Kidney (tissue), 14 donors: ENCODE data around the gene PLSCR1. TPM values are rescaled to one million over a fixed set of nuclear protein-coding genes. Genes with fewer than 3 reads are reported as not detected.
"Not testable (repeated sequence)": the region's sequence is repeated elsewhere in the genome, so short reads cannot be mapped to it uniquely, and the experiment has no call there.

ENCODE experiments used
- DNase-seq, 5 donors: peaks; one replicate each; pipeline ENCODE4 v3.0.0-alpha.2; 2013 to 2020
- FAIRE-seq: peaks from 2 replicates; lab custom pipeline; 2012; peaks lifted over from hg19 to GRCh38; lab: Jason Lieb, UNC
- H3K27ac ChIP-seq, 2 donors: one replicate each; pipeline ENCODE4 v1.7.0; 2013; ENCODE audit warnings: low read depth in 2 of 2, low read length in 2 of 2, inconsistent platforms in 1 of 2
- H3K27me3 ChIP-seq: one replicate; pipeline ENCODE4 v1.7.1; 2013; ENCODE audit warnings: low read length, inconsistent platforms; ENCODE audit not compliant: control insufficient read depth, insufficient read depth
- H3K36me3 ChIP-seq, 3 donors: one replicate each; pipeline versions ENCODE4 v1.7.0 to v1.7.1; 2013; ENCODE audit warnings: low read length in 3 of 3, control low read depth in 1 of 3, inconsistent platforms in 1 of 3; ENCODE audit not compliant: insufficient read depth in 3 of 3, control insufficient read depth in 2 of 3
- H3K4me1 ChIP-seq, 3 donors: one replicate each; pipeline versions ENCODE4 v1.7.0 to v1.7.1; 2013; ENCODE audit warnings: low read length in 3 of 3, inconsistent platforms in 1 of 3, low read depth in 1 of 3; ENCODE audit not compliant: control insufficient read depth in 2 of 3, insufficient read depth in 2 of 3
- H3K4me3 ChIP-seq, 3 donors: one replicate each; pipeline versions ENCODE4 v1.7.0 to v1.8.1; 2013; ENCODE audit warnings: low read length in 3 of 3, control low read depth in 1 of 3, inconsistent platforms in 1 of 3
- H3K9ac ChIP-seq, 3 donors: one replicate each; pipeline versions ENCODE4 v1.7.0 to v1.7.1; 2013; ENCODE audit warnings: low read length in 3 of 3, control low read depth in 1 of 3, inconsistent platforms in 1 of 3
- H3K9me3 ChIP-seq, 3 donors: one replicate each; pipeline versions ENCODE4 v1.7.0 to v1.7.1; 2013; ENCODE audit warnings: low read length in 3 of 3, control low read depth in 1 of 3, inconsistent platforms in 1 of 3; ENCODE audit not compliant: control insufficient read depth in 2 of 3, insufficient read depth in 1 of 3
- intact Hi-C: fragments of 100-400 bp; cut with DNase I; formaldehyde crosslinking; loops from one replicate; pipeline ENCODE4 v1.11.1; 2022
- polyA plus RNA-seq: library from polyadenylated mRNA; stranded (reverse); fragments of 350-450 nt; fragmentation: Illumina TruSeq; extraction: RNeasy Lipid Tissue Mini Kit (QIAGEN cat#74804); gene quantifications from one replicate; pipeline ENCODE4 v1.2.3, GENCODE V29; 2014; ENCODE audit warnings: low read depth, low replicate concordance; ENCODE audit not compliant: insufficient read depth
- total RNA-seq: library from RNA; stranded (reverse); fragmentation: NEBNext Ultra II Directional; extraction: Animal tissue kit (Norgen Biotek cat#: 25700); gene quantifications from one replicate; pipeline ENCODE4 v1.2.1, GENCODE V29; 2021
- TF ChIP-seq, protein P1 (sequence below): IDR thresholded peaks from 3 replicates; pipeline ENCODE4 v1.5.1; 2012; ENCODE audit warnings: mild to moderate bottlenecking, moderate library complexity, borderline replicate concordance; ENCODE audit not compliant: insufficient read depth; ENCODE audit errors: extremely low read depth
- donor health status: control.
- donor health status: control.
- donor health status: control.
- donor health status: control.
- donor health status: control.
- donor health status: DM: yes; HTN: yes; CAD: no.
- donor health status: Normal renal cell carcinoma (clear cell type).

PLSCR1 gene
- total and polyA plus RNA-seq, 2 donors from 2014 or later, result 53.5 to 266 TPM

DNA sequence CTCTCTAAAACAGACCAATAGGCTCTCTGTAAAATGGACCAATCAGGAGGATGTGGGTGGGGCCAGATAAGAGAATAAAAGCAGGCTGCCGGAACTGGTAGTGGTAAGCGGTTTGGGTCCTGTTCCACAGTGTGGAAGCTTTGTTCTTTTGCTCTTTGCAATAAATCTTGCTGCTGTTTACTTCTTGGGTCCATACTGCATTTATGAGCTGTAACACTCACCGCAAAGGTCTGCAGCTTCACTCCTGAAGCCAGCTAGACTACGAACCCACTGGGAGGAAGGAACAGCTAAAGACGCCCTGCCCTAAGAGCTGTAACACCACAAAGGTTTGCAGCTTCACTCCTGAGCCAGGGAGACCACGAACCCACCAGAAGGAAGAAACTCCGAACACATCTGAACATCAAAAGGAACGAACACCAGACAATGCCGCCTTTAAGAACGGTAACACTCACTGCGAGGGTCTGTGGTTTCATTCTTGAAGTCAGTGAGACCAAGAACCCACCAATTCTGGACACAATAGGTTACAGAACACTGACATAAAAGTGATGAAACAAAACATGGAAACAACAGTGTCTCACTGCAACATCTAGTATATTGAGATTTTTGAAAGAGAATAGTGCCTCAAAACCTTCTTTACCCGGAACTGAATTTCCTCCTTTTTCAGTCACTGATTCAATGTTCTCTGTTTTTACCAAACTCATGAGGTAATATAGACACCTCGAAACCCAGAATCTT is 46.2 kb downstream of the PLSCR1 start:
- H3K9ac ChIP-seq, result no peak overlapping the region
- DNase-seq, result no peak
- no peaks in the 10 kb centered on the region for H3K36me3 ChIP-seq
- no peaks in the 10 kb centered on the region for H3K4me1 ChIP-seq
- no peak overlapping the region for H3K27ac ChIP-seq
- intact Hi-C loops, result no loop called here
- no peak for FAIRE-seq
- H3K27me3 ChIP-seq, result no peaks in the 10 kb centered on the region
- H3K9me3 ChIP-seq, result no peaks in the 10 kb centered on the region
- TF ChIP-seq, protein P1, sequence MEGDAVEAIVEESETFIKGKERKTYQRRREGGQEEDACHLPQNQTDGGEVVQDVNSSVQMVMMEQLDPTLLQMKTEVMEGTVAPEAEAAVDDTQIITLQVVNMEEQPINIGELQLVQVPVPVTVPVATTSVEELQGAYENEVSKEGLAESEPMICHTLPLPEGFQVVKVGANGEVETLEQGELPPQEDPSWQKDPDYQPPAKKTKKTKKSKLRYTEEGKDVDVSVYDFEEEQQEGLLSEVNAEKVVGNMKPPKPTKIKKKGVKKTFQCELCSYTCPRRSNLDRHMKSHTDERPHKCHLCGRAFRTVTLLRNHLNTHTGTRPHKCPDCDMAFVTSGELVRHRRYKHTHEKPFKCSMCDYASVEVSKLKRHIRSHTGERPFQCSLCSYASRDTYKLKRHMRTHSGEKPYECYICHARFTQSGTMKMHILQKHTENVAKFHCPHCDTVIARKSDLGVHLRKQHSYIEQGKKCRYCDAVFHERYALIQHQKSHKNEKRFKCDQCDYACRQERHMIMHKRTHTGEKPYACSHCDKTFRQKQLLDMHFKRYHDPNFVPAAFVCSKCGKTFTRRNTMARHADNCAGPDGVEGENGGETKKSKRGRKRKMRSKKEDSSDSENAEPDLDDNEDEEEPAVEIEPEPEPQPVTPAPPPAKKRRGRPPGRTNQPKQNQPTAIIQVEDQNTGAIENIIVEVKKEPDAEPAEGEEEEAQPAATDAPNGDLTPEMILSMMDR, result no peak
- no peak overlapping the region for H3K4me3 ChIP-seq

DNA sequence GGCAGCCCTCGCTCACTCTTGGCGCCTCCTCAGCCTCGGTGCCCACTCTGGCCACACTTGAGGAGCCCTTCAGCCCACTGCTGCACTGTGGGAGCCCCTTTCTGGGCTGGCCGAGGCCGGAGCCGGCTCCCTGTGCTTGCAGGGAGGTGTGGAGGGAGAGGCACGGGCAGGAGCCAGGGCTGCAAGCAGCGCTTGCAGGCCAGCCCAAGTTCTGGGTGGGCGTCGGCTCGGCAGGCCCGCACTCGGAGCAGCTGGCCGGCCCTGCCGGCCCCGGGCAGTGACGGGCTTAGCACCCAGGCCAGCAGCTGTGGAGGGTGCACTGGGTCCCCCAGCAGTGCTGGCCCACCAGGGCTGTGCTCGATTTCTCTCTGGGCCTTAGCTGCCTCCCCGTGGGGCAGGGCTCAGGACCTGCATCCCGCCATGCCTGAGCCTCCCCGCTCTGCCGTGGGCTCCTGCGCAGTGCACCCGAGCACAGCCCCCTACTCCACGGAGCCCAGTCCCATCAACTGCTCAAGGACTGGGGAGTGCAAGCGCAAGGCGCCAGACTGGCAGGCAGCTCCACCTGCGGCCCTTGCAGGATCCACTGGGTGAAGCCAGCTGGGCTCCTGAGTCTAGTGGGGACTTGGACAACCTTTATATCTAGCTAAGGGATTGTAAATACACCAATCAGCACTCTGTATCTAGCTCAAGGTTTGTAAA is 47.1 kb downstream of the PLSCR1 start:
- H3K27me3 ChIP-seq, H3K9me3 ChIP-seq, H3K36me3 ChIP-seq, H3K4me3 ChIP-seq, FAIRE-seq, intact Hi-C loops, H3K27ac ChIP-seq, H3K9ac ChIP-seq, H3K4me1 ChIP-seq: not testable (repeated sequence)
- DNase-seq, result peak in 1 of 5 donors; percentile 46

DNA sequence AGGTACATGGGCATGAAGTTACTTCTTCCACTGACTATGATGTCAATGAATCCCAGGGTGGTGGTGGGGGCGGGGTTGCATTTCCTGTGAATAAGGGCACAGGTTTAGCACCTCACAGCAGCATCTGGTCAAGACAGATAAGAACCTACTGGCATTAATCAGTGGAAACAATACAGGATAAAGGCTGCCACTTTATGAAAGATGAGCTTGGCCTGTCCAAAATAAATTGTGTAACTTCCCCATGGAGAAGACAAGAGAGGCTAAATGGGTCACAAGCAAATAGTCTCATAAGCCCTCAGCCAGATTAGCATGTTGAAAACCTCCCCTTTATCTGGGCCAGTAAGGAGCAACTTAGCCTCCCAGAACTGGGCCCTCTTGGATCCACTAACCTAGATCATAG is 47.7 kb downstream of the PLSCR1 start:
- TF ChIP-seq, protein P1, result no peak
- FAIRE-seq, result no peak

DNA sequence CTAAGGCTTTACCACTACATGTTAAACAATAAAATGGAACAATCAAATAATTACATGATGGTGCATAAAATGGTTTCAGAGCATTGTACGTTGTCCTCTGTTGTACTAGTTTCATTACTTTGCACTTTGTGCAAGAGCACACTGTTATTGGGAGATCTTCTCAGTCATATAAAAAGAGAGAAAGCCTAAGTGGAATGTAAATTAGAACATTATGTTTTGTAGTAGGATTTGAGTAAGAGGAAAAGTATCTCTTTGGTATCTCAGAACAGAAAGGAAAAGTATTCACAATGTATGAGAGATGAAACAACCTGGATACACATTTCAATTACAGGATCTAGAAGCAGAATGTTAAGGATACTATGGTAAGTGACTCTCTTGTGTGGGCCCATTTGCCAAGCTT is 48.2 kb downstream of the PLSCR1 start:
- DNase-seq, result no peak
- intact Hi-C loops, result no loop called here
- Histone ChIP-seq H3K27me3 (no peaks in the 10 kb centered on the region), H3K27ac (no peak overlapping the region), H3K4me3 (no peak overlapping the region), H3K4me1 (no peaks in the 10 kb centered on the region), H3K9me3 (no peaks in the 10 kb centered on the region), H3K36me3 (no peaks in the 10 kb centered on the region), H3K9ac (no peak overlapping the region)
- TF ChIP-seq, protein P1, result no peak
- FAIRE-seq, result no peak

More for the DNA sequence above, 47.7 kb downstream of the PLSCR1 start:
- Histone ChIP-seq H3K9ac (no peak overlapping the region), H3K4me3 (no peak overlapping the region), H3K27me3 (no peaks in the 10 kb centered on the region), H3K4me1 (no peaks in the 10 kb centered on the region), H3K36me3 (no peaks in the 10 kb centered on the region), H3K27ac (no peak overlapping the region), H3K9me3 (no peaks in the 10 kb centered on the region)
- intact Hi-C loops, result no loop called here
- no peak for DNase-seq
